ENCODE data around the gene UGT1A9.

UGT1A9 gene

GRCh38 chr2:233792720-233793119, 121.0 kb downstream of the UGT1A9 start:
- 0 out of 2 replicates have a peak, but pooled peaks cover 5% of the 10 kb centered on the region for H3K4me1 ChIP-seq
- no peak overlapping the region for H3K27ac ChIP-seq
- H3K9ac ChIP-seq: no peak overlapping the region
- TF ChIP-seq Cebpa-rat (IDR thresholded peaks at IDR 0.05): no peak
- H3K9me3 ChIP-seq: no peaks in the 10 kb centered on the region; the same call in 1 of the 2 replicates
- no peak overlapping the region for H3K4me3 ChIP-seq
- H4K20me1 ChIP-seq: no peaks in the 10 kb centered on the region
- H3K36me3 ChIP-seq: no peaks in the 10 kb centered on the region
- H3K4me2 ChIP-seq: no peak overlapping the region
- no peaks in the 10 kb centered on the region for H3K27me3 ChIP-seq

GRCh38 chr2:233793465-233794127, 121.9 kb downstream of the UGT1A9 start:
- Histone ChIP-seq H4K20me1 (no peaks in the 10 kb centered on the region), H3K4me3 (no peak overlapping the region), H3K27ac (no peak overlapping the region), H3K9ac (no peak overlapping the region), H3K9me3 (no peaks in the 10 kb centered on the region; the same call in 1 of the 2 replicates), H3K4me2 (no peak overlapping the region), H3K27me3 (no peaks in the 10 kb centered on the region), H3K4me1 (0 out of 2 replicates have a peak, but pooled peaks cover 5% of the 10 kb centered on the region), H3K36me3 (no peaks in the 10 kb centered on the region)
- TF ChIP-seq Cebpa-rat (IDR thresholded peaks at IDR 0.05): no peak

- no peaks in the 10 kb centered on the region for H4K20me1 ChIP-seq
- H3K4me3 ChIP-seq: no peak overlapping the region
- no peak overlapping the region for H3K27ac ChIP-seq
- H3K27me3 ChIP-seq: no peaks in the 10 kb centered on the region
- no peaks in the 10 kb centered on the region; the same call in 1 of the 2 replicates for H3K9me3 ChIP-seq
- H3K4me1 ChIP-seq: 0 out of 2 replicates have a peak, but pooled peaks cover 5% of the 10 kb centered on the region
- H3K9ac ChIP-seq: no peak overlapping the region
- H3K36me3 ChIP-seq: no peaks in the 10 kb centered on the region
- no peak overlapping the region for H3K4me2 ChIP-seq
- no peak for TF ChIP-seq Cebpa-rat (IDR thresholded peaks at IDR 0.05)
These were observed 122.5 kb downstream of the UGT1A9 start for GRCh38 chr2:233794128-233794658.

- Histone ChIP-seq H3K4me2 (no peak overlapping the region), H3K4me1 (no peaks in the 10 kb centered on the region), H3K9me3 (no peaks in the 10 kb centered on the region; the same call in 1 of the 2 replicates), H3K27me3 (no peaks in the 10 kb centered on the region), H4K20me1 (no peaks in the 10 kb centered on the region), H3K9ac (no peak overlapping the region), H3K27ac (no peak overlapping the region), H3K4me3 (no peak overlapping the region), H3K36me3 (no peaks in the 10 kb centered on the region)
- TF ChIP-seq Cebpa-rat (IDR thresholded peaks at IDR 0.05): no peak
These were observed 124.1 kb downstream of the UGT1A9 start for GRCh38 chr2:233795735-233796171.

GRCh38 chr2:233796254-233796653, 124.6 kb downstream of the UGT1A9 start:
- no peak for TF ChIP-seq Cebpa-rat (IDR thresholded peaks at IDR 0.05)
- H4K20me1 ChIP-seq: no peaks in the 10 kb centered on the region
- no peaks in the 10 kb centered on the region for H3K27me3 ChIP-seq
- peaks cover 4% of the 10 kb centered on the region for H3K4me1 ChIP-seq
- no peak overlapping the region for H3K9ac ChIP-seq
- H3K4me2 ChIP-seq: no peak overlapping the region
- no peak overlapping the region for H3K27ac ChIP-seq
- no peaks in the 10 kb centered on the region; the same call in 1 of the 2 replicates for H3K9me3 ChIP-seq
- no peak overlapping the region for H3K4me3 ChIP-seq
- no peaks in the 10 kb centered on the region for H3K36me3 ChIP-seq

GRCh38 chr2:233798335-233799086, 126.8 kb downstream of the UGT1A9 start:
- no peak overlapping the region for H3K27ac ChIP-seq
- no peaks in the 10 kb centered on the region for H3K9me3 ChIP-seq
- no peak overlapping the region for H3K4me3 ChIP-seq
- no peaks in the 10 kb centered on the region for H3K27me3 ChIP-seq
- H3K36me3 ChIP-seq: no peaks in the 10 kb centered on the region
- peaks cover 9% of the 10 kb centered on the region for H3K4me1 ChIP-seq
- no peak overlapping the region for H3K9ac ChIP-seq
- no peak overlapping the region for H3K4me2 ChIP-seq
- no peak for TF ChIP-seq Cebpa-rat (IDR thresholded peaks at IDR 0.05)
- H4K20me1 ChIP-seq: no peaks in the 10 kb centered on the region

GRCh38 chr2:233799087-233799665, 127.5 kb downstream of the UGT1A9 start:
- Histone ChIP-seq H3K4me2 (no peak overlapping the region), H3K4me3 (no peak overlapping the region), H3K9me3 (no peaks in the 10 kb centered on the region), H3K27me3 (no peaks in the 10 kb centered on the region), H3K36me3 (no peaks in the 10 kb centered on the region), H3K9ac (no peak overlapping the region), H3K27ac (no peak overlapping the region), H3K4me1 (peaks cover 9% of the 10 kb centered on the region), H4K20me1 (no peaks in the 10 kb centered on the region)
- no peak for TF ChIP-seq Cebpa-rat (IDR thresholded peaks at IDR 0.05)

- peaks cover 9% of the 10 kb centered on the region for H3K4me1 ChIP-seq
- H3K9me3 ChIP-seq: no peaks in the 10 kb centered on the region
- H3K36me3 ChIP-seq: no peaks in the 10 kb centered on the region
- no peak for TF ChIP-seq Cebpa-rat (IDR thresholded peaks at IDR 0.05)
- no peak overlapping the region for H3K9ac ChIP-seq
- no peak overlapping the region for H3K4me3 ChIP-seq
- H4K20me1 ChIP-seq: no peaks in the 10 kb centered on the region
- no peak overlapping the region for H3K4me2 ChIP-seq
- H3K27ac ChIP-seq: no peak overlapping the region
- no peaks in the 10 kb centered on the region for H3K27me3 ChIP-seq
These were observed 128.0 kb downstream of the UGT1A9 start for GRCh38 chr2:233799716-233800115.

- Histone ChIP-seq H3K9ac (no peak overlapping the region), H3K4me1 (peaks cover 9% of the 10 kb centered on the region), H3K27ac (no peak overlapping the region), H3K4me2 (no peak overlapping the region), H4K20me1 (no peaks in the 10 kb centered on the region), H3K4me3 (no peak overlapping the region), H3K9me3 (no peaks in the 10 kb centered on the region), H3K36me3 (no peaks in the 10 kb centered on the region), H3K27me3 (no peaks in the 10 kb centered on the region)
- TF ChIP-seq Cebpa-rat (IDR thresholded peaks at IDR 0.05): no peak
These were observed 128.5 kb downstream of the UGT1A9 start for GRCh38 chr2:233800208-233800607.
